ENCODE data around the gene ST6GALNAC3.
"Not testable (repeated sequence)": the region's sequence is repeated elsewhere in the genome, so short reads cannot be mapped to it uniquely, and the experiment has no call there.

The ST6GALNAC3 gene

GRCh38 chr1:76074321-76075187 is at the start of gene ST6GALNAC3:
ST6GALNAC3 (plus strand) TSS chr1:76074746.
- DNase-seq (ENCODE audit: low read depth in 2 of 2), result peak; percentile 65 to 77

GRCh38 chr1:76027341-76027740 is 47.2 kb upstream of the ST6GALNAC3 start:
- no peak for DNase-seq (ENCODE audit: low read depth in 2 of 2)

GRCh38 chr1:76029331-76029730 is 45.2 kb upstream of the ST6GALNAC3 start:
- no peak for DNase-seq (ENCODE audit: low read depth in 2 of 2)

GRCh38 chr1:76031496-76031895 is 43.0 kb upstream of the ST6GALNAC3 start:
- DNase-seq (ENCODE audit: low read depth in 2 of 2), result no peak

GRCh38 chr1:76033800-76034475 is 40.6 kb upstream of the ST6GALNAC3 start:
- DNase-seq (ENCODE audit: low read depth in 2 of 2), result no peak

- no peak for DNase-seq (ENCODE audit: low read depth in 2 of 2)
These were observed 39.5 kb upstream of the ST6GALNAC3 start for GRCh38 chr1:76035053-76035452.

GRCh38 chr1:76037324-76037723 is 37.2 kb upstream of the ST6GALNAC3 start:
- DNase-seq (ENCODE audit: low read depth in 2 of 2), result no peak

- DNase-seq (ENCODE audit: low read depth in 2 of 2), result no peak
These were observed 36.1 kb upstream of the ST6GALNAC3 start for GRCh38 chr1:76038287-76039004.

- no peak for DNase-seq (ENCODE audit: low read depth in 2 of 2)
These were observed 28.4 kb upstream of the ST6GALNAC3 start for GRCh38 chr1:76046149-76046548.

GRCh38 chr1:76048219-76048618 is 26.3 kb upstream of the ST6GALNAC3 start:
- no peak for DNase-seq (ENCODE audit: low read depth in 2 of 2)

- no peak for DNase-seq (ENCODE audit: low read depth in 2 of 2)
These were observed 25.6 kb upstream of the ST6GALNAC3 start for GRCh38 chr1:76048926-76049325.

GRCh38 chr1:76049498-76049897 is 25.0 kb upstream of the ST6GALNAC3 start:
- no peak for DNase-seq (ENCODE audit: low read depth in 2 of 2)

- DNase-seq (ENCODE audit: low read depth in 2 of 2), result not testable (repeated sequence)
These were observed 24.5 kb upstream of the ST6GALNAC3 start for GRCh38 chr1:76050073-76050472.

GRCh38 chr1:76053021-76053420 is 21.5 kb upstream of the ST6GALNAC3 start:
- DNase-seq (ENCODE audit: low read depth in 2 of 2), result no peak

- no peak for DNase-seq (ENCODE audit: low read depth in 2 of 2)
These were observed 20.2 kb upstream of the ST6GALNAC3 start for GRCh38 chr1:76054359-76054758.

GRCh38 chr1:76055987-76056386 is 18.6 kb upstream of the ST6GALNAC3 start:
- no peak for DNase-seq (ENCODE audit: low read depth in 2 of 2)

GRCh38 chr1:76059451-76059850 is 15.1 kb upstream of the ST6GALNAC3 start:
- DNase-seq (ENCODE audit: low read depth in 2 of 2), result no peak

- DNase-seq (ENCODE audit: low read depth in 2 of 2), result no peak
These were observed 9.3 kb upstream of the ST6GALNAC3 start for GRCh38 chr1:76065270-76065669.

GRCh38 chr1:76066394-76066793 is 8.2 kb upstream of the ST6GALNAC3 start:
- DNase-seq (ENCODE audit: low read depth in 2 of 2), result no peak

- no peak for DNase-seq (ENCODE audit: low read depth in 2 of 2)
These were observed 6.0 kb upstream of the ST6GALNAC3 start for GRCh38 chr1:76068542-76068941.

GRCh38 chr1:76068953-76069561 is 5.5 kb upstream of the ST6GALNAC3 start:
- DNase-seq (ENCODE audit: low read depth in 2 of 2), result no peak

GRCh38 chr1:76070538-76070937 is 4.0 kb upstream of the ST6GALNAC3 start:
- no peak for DNase-seq (ENCODE audit: low read depth in 2 of 2)

All from stimulated activated CD4-positive, alpha-beta T cell treated with anti-CD3 and anti-CD28 coated beads, Interleukin-1b, Interleukin-23, amount 100 ng/mL, for 4 hours (primary cell).